HCT116 (cell line): ENCODE results near the gene SPSB1. TPM values are rescaled to one million over a fixed set of nuclear protein-coding genes. Genes with fewer than 3 reads are reported as not detected.

Source experiments
- ATAC-seq: fragments of 200-7000 bp; cut with Tn5 transposase; 2 replicates; pipeline ENCODE4 v1.9.1; 2020; ENCODE audit warnings: mild to moderate bottlenecking, moderate library complexity
- BruUV-seq: library from RNA; stranded (reverse); fragments of 400-500 nt; replicated peaks from 2 replicates; lab custom pipeline; 2021; lab: Mats Ljungman, UMichigan
- CTCF ChIA-PET: fragments of 300-600 bp; sonication (Branson Sonifier 250); formaldehyde crosslinking; loops from one replicate; lab custom pipeline; 2021; ENCODE audit warnings: antibody characterized with exemption; lab: Charles Lee
- POLR2A ChIA-PET: fragments of 300-600, 350-600 bp; sonication (Branson Sonifier 250); formaldehyde crosslinking; loops from one replicate; lab custom pipeline; 2021; ENCODE audit warnings: antibody characterized with exemption; lab: Charles Lee
- RAD21 ChIA-PET, 2 experiments: fragments of 300-600 bp; sonication (Branson Sonifier 250); formaldehyde crosslinking; loops; one replicate each; lab custom pipeline; 2023; ENCODE audit warnings: low total read pairs in 2 of 2; ENCODE audit not compliant: uncharacterized antibody in 2 of 2, unreplicated experiment in 2 of 2, low non-redundant PET in 1 of 2; lab: Charles Lee
- DNase-seq: peaks from one replicate; pipeline ENCODE4 v3.0.0-alpha.2; 2010; ENCODE audit warnings: low read depth, low spot score
- H2AFZ ChIP-seq: fragments of 200-600 bp; shearing (Covaris generic), sonication (generic); 2 replicates; pipeline ENCODE4 v1.6.1; 2017; ENCODE audit warnings: low read depth, mixed run types, mixed read lengths, antibody characterized with exemption, low read length; ENCODE audit not compliant: poor library complexity, severe bottlenecking
- H3K27ac ChIP-seq: 2 replicates; pipeline ENCODE4 v1.5.1; 2012; ENCODE audit warnings: low read depth, low read length
- H3K27me3 ChIP-seq: fragments of 200-600 bp; sonication (generic); 2 replicates; pipeline ENCODE4 v1.6.1; 2016; ENCODE audit warnings: mixed run types, low read length, mixed read lengths; ENCODE audit not compliant: insufficient read depth
- H3K36me3 ChIP-seq, 2 experiments: fragments of 200-500 bp in 1 of 2; fragments of 200-600 bp in 1 of 2; sonication (Bioruptor generic) in 1 of 2; sonication (generic) in 1 of 2; 2 replicates each; pipeline versions ENCODE4 v1.5.1 to v1.6.1; 2014 to 2016; ENCODE audit warnings: low read length in 2 of 2, inconsistent platforms in 1 of 2, mixed read lengths in 1 of 2, mixed run types in 1 of 2; ENCODE audit not compliant: insufficient read depth in 2 of 2, control insufficient read depth in 1 of 2
- H3K4me1 ChIP-seq, 2 experiments: fragments of 200-600 bp in 1 of 2; sonication (generic) in 1 of 2; 2 replicates each; pipeline versions ENCODE4 v1.5.1 to v1.6.1; 2012 to 2017; ENCODE audit warnings: low read length in 2 of 2, inconsistent platforms in 1 of 2, mild to moderate bottlenecking in 1 of 2, mixed read lengths in 1 of 2, mixed run types in 1 of 2, moderate library complexity in 1 of 2; ENCODE audit not compliant: insufficient read depth in 2 of 2, control insufficient read depth in 1 of 2
- H3K4me2 ChIP-seq: fragments of 200-600 bp; sonication (generic); 2 replicates; pipeline ENCODE4 v1.6.1; 2017; ENCODE audit warnings: mixed run types, low read length, mixed read lengths
- H3K4me3 ChIP-seq, 2 experiments: fragments of 200-600 bp in 1 of 2; sonication (generic) in 1 of 2; replicated peaks in 1 of 2; 2 replicates each; pipeline ENCODE4 v1.5.1; 2011 to 2016; ENCODE audit warnings: low read length in 2 of 2, control low read depth in 1 of 2, low read depth in 1 of 2, mild to moderate bottlenecking in 1 of 2, mixed read lengths in 1 of 2, mixed run types in 1 of 2
- H3K79me2 ChIP-seq: fragments of 200-600 bp; sonication (generic); 2 replicates; pipeline ENCODE4 v1.6.1; 2017; ENCODE audit warnings: mild to moderate bottlenecking, mixed run types, low read length, moderate library complexity, mixed read lengths; ENCODE audit not compliant: insufficient read depth
- H3K9ac ChIP-seq: fragments of 200-600 bp; sonication (generic); 2 replicates; pipeline ENCODE4 v1.6.1; 2016; ENCODE audit warnings: low read length, mixed read lengths
- H3K9me2 ChIP-seq: fragments of 200-600 bp; sonication (generic), shearing (Covaris generic); 2 replicates; pipeline ENCODE4 v1.6.1; 2017; ENCODE audit warnings: mixed run types, mild to moderate bottlenecking, moderate library complexity; ENCODE audit not compliant: insufficient read depth
- H3K9me3 ChIP-seq, 2 experiments: fragments of 200-500 bp in 1 of 2; fragments of 200-600 bp in 1 of 2; sonication (Bioruptor generic) in 1 of 2; sonication (generic) in 1 of 2; 2 replicates each; pipeline ENCODE4 v1.6.1; 2014 to 2017; ENCODE audit warnings: low read length in 2 of 2, mixed read lengths in 2 of 2, inconsistent platforms in 1 of 2, low read depth in 1 of 2, mild to moderate bottlenecking in 1 of 2, mixed run types in 1 of 2, moderate library complexity in 1 of 2; ENCODE audit not compliant: control insufficient read depth in 1 of 2, insufficient read depth in 1 of 2
- H4K20me1 ChIP-seq: fragments of 200-600 bp; sonication (generic), shearing (Covaris generic); 2 replicates; pipeline ENCODE4 v1.6.1; 2017; ENCODE audit warnings: mixed run types, mild to moderate bottlenecking, moderate library complexity; ENCODE audit not compliant: insufficient read depth
- CBX3 ChIP-seq: IDR thresholded peaks from 2 replicates; pipeline ENCODE4 v1.6.1; 2012; ENCODE audit warnings: low read depth
- CTCF ChIP-seq, 3 experiments: fragments of 200-600 bp in 1 of 3; sonication (generic) in 1 of 3; IDR thresholded peaks in 2 of 3; conservative IDR thresholded peaks in 1 of 3; 2 replicates each; pipeline ENCODE4 v1.5.1; 2012 to 2017; ENCODE audit warnings: low read depth in 2 of 3, low read length in 2 of 3, antibody characterized with exemption in 1 of 3, borderline replicate concordance in 1 of 3, control low read depth in 1 of 3, mild to moderate bottlenecking in 1 of 3, mixed read lengths in 1 of 3, mixed run types in 1 of 3, moderate library complexity in 1 of 3; ENCODE audit not compliant: insufficient read depth in 1 of 3
- EGR1 ChIP-seq: IDR thresholded peaks from 2 replicates; pipeline ENCODE4 v1.6.1; 2012; ENCODE audit warnings: low read depth
- EZH2 ChIP-seq: fragments of 200-600 bp; sonication (generic); IDR thresholded peaks from 2 replicates; pipeline ENCODE4 v1.6.1; 2017; ENCODE audit warnings: antibody characterized with exemption, mixed run types
- POLR2AphosphoS5 ChIP-seq: IDR thresholded peaks from 2 replicates; pipeline ENCODE4 v1.6.1; 2011; ENCODE audit warnings: mild to moderate bottlenecking, low read depth, low read length, moderate library complexity
- SRF ChIP-seq: IDR thresholded peaks from 2 replicates; pipeline ENCODE4 v1.6.1; 2012; ENCODE audit warnings: low read depth
- TCF7L2 ChIP-seq: IDR thresholded peaks from 2 replicates; pipeline ENCODE4 v1.7.0; 2011; ENCODE audit warnings: borderline replicate concordance, inconsistent platforms; ENCODE audit not compliant: insufficient read depth, insufficient read length; ENCODE audit errors: extremely low read depth
- YY1 ChIP-seq: IDR thresholded peaks from 2 replicates; pipeline ENCODE4 v1.6.1; 2011; ENCODE audit warnings: low read length, low read depth, moderate library complexity, mild to moderate bottlenecking; ENCODE audit not compliant: insufficient replicate concordance; ENCODE audit errors: extremely low read depth
- ZBTB33 ChIP-seq: IDR thresholded peaks from 2 replicates; pipeline ENCODE4 v1.6.1; 2011; ENCODE audit warnings: mild to moderate bottlenecking, low read length, moderate library complexity; ENCODE audit not compliant: insufficient replicate concordance; ENCODE audit errors: extremely low read depth
- ZNF274 ChIP-seq: fragments of 200-500 bp; sonication (Bioruptor generic); IDR thresholded peaks from 2 replicates; pipeline ENCODE4 v1.6.1; 2014; ENCODE audit warnings: mild to moderate bottlenecking, low read depth, low read length, inconsistent platforms
- intact Hi-C: fragments of 100-400 bp; cut with micrococcal nuclease; formaldehyde crosslinking; loops from 2 replicates; pipeline ENCODE4 v1.10.0; 2022
- total RNA-seq: library from RNA; stranded (reverse); gene quantifications from one replicate; pipeline ENCODE4 v1.2.1, GENCODE V29; 2021; ENCODE audit not compliant: unreplicated experiment
- TF ChIP-seq, protein P1 (sequence below): IDR thresholded peaks from 2 replicates; pipeline ENCODE4 v1.6.1; 2012
- TF ChIP-seq, protein P2 (sequence below): IDR thresholded peaks from 2 replicates; pipeline ENCODE4 v1.6.1; 2012; ENCODE audit warnings: low read depth

SPSB1 gene
- total RNA-seq, 1 experiment from 2014 or later, result 10.8 TPM

- ChIA-PET RAD21 (no interaction called here), CTCF (no interaction called here), POLR2A (no interaction called here)
- Histone ChIP-seq H3K4me2 (no peak overlapping the region), H3K4me3 (no peak overlapping the region), H3K27me3 (no peaks in the 10 kb centered on the region), H3K9ac (no peak overlapping the region), H4K20me1 (no peaks in the 10 kb centered on the region), H2AFZ (no peak overlapping the region), H3K79me2 (no peaks in the 10 kb centered on the region), H3K36me3 (no peaks in the 10 kb centered on the region), H3K9me3 (peaks cover 0 to 19% of the 10 kb centered on the region in 2 experiments; a peak in 1 of 4 replicates), H3K27ac (no peak overlapping the region), H3K9me2 (no peaks in the 10 kb centered on the region), H3K4me1 (peaks cover 4 to 9% of the 10 kb centered on the region in 2 experiments; a peak in 3 of 4 replicates)
- no TSS peak for BruUV-seq
- TF ChIP-seq TCF7L2, result no peak
- no peak for TF ChIP-seq POLR2AphosphoS5
- TF ChIP-seq CBX3, result no peak
- no peak for TF ChIP-seq EGR1
- no peak for TF ChIP-seq ZBTB33
- TF ChIP-seq YY1, result no peak
- no peak for TF ChIP-seq ZNF274
- no peak for TF ChIP-seq SRF
- TF ChIP-seq, protein P1, sequence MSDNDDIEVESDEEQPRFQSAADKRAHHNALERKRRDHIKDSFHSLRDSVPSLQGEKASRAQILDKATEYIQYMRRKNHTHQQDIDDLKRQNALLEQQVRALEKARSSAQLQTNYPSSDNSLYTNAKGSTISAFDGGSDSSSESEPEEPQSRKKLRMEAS, result no peak
- no peak for TF ChIP-seq CTCF (IDR thresholded peaks at IDR 0.05 in 2 of 3, conservative IDR thresholded peaks at IDR 0.05 in 1 of 3; ENCODE audit: borderline replicate concordance in 1 of 3, insufficient read depth in 1 of 3, low read depth in 2 of 3, low read length in 2 of 3)
- TF ChIP-seq, protein P2, sequence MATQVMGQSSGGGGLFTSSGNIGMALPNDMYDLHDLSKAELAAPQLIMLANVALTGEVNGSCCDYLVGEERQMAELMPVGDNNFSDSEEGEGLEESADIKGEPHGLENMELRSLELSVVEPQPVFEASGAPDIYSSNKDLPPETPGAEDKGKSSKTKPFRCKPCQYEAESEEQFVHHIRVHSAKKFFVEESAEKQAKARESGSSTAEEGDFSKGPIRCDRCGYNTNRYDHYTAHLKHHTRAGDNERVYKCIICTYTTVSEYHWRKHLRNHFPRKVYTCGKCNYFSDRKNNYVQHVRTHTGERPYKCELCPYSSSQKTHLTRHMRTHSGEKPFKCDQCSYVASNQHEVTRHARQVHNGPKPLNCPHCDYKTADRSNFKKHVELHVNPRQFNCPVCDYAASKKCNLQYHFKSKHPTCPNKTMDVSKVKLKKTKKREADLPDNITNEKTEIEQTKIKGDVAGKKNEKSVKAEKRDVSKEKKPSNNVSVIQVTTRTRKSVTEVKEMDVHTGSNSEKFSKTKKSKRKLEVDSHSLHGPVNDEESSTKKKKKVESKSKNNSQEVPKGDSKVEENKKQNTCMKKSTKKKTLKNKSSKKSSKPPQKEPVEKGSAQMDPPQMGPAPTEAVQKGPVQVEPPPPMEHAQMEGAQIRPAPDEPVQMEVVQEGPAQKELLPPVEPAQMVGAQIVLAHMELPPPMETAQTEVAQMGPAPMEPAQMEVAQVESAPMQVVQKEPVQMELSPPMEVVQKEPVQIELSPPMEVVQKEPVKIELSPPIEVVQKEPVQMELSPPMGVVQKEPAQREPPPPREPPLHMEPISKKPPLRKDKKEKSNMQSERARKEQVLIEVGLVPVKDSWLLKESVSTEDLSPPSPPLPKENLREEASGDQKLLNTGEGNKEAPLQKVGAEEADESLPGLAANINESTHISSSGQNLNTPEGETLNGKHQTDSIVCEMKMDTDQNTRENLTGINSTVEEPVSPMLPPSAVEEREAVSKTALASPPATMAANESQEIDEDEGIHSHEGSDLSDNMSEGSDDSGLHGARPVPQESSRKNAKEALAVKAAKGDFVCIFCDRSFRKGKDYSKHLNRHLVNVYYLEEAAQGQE, result no peak
- TF ChIP-seq EZH2, result no peak
- DNase-seq, result no peak
- intact Hi-C loops, result no loop called here
- no peak for ATAC-seq
Observed at GRCh38 chr1:9263276-9263855, 29.3 kb upstream of the SPSB1 start.
